Measurements from ENCODE around the gene UBAC2.
"Not testable (repeated sequence)": the region's sequence is repeated elsewhere in the genome, so short reads cannot be mapped to it uniquely, and the experiment has no call there.

Gene UBAC2

GRCh38 chr13:99396446-99396845, 195.8 kb downstream of the UBAC2 start:
- H3K27ac Mint-ChIP-seq: no peak overlapping the region
- H3K36me3 Mint-ChIP-seq: no peaks in the 10 kb centered on the region
- H3K9me3 Mint-ChIP-seq: no peaks in the 10 kb centered on the region
- H3K4me1 Mint-ChIP-seq: peaks cover 21% of the 10 kb centered on the region
- no peak for DNase-seq
- H3K4me3 Mint-ChIP-seq: no peak overlapping the region
- no peaks in the 10 kb centered on the region for H3K27me3 Mint-ChIP-seq
- CTCF ChIA-PET: interaction anchor here (0.6 to 2.9 kb wide), 2 partner anchors 32 to 40 kb away, joined by 4 to 12 read pairs; no protein-coding TSS in a partner anchor

GRCh38 chr13:99398071-99398470, 197.4 kb downstream of the UBAC2 start:
- H3K27me3 Mint-ChIP-seq: no peaks in the 10 kb centered on the region
- H3K4me1 Mint-ChIP-seq: peaks cover 16% of the 10 kb centered on the region
- no peaks in the 10 kb centered on the region for H3K36me3 Mint-ChIP-seq
- no peak overlapping the region for H3K4me3 Mint-ChIP-seq
- H3K27ac Mint-ChIP-seq: no peak overlapping the region
- H3K9me3 Mint-ChIP-seq: peaks cover 11% of the 10 kb centered on the region
- CTCF ChIA-PET: interaction anchor here (0.6 to 2.4 kb wide), 5 partner anchors 11 to 64 kb away, joined by 3 to 7 read pairs (median 4); no protein-coding TSS in a partner anchor
- DNase-seq: no peak

DNA sequence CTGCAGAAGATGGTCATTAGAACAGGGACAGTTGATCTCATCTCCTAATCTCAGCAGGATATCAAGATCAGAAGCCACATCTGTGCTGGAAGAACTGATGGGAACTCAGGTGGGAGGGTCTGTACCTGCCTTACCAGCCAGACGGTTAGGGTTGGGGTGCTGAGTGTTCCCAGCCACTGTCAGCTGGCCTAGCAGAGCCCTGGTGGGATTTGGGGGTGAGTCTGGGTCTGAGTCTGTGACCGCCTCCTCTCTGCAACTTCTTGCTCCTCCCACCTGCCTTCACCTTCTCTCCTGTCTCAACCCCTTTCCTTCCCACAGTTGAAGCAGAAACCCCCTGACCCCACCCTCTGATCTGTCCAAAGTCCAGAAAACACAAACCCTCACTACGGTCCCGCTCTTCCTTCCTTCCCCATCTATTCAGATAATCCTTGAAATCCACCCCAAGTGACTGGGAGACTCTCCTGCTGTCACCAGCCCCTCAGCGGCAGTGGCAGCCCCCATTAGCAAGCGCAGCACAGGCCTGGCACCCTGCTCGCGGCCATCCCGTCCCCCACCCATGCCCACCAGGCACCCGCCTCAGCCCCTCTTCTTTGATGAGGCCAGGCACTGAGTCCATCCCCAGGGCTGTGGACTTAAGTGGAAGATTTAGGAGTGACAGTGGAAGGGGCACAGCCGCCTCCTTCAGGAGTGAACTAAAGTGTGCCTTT, 198.4 kb downstream of the UBAC2 start:
- CTCF ChIA-PET: interaction anchor here (1.3 to 2.4 kb wide), 3 partner anchors 12 to 37 kb away, joined by 3 to 7 read pairs (median 6); no protein-coding TSS in a partner anchor
- H3K4me1 Mint-ChIP-seq: peaks cover 21% of the 10 kb centered on the region
- H3K4me3 Mint-ChIP-seq: no peak overlapping the region
- no peaks in the 10 kb centered on the region for H3K36me3 Mint-ChIP-seq
- H3K9me3 Mint-ChIP-seq: peaks cover 11% of the 10 kb centered on the region
- H3K27me3 Mint-ChIP-seq: no peaks in the 10 kb centered on the region
- DNase-seq: no peak
- no peak overlapping the region for H3K27ac Mint-ChIP-seq

- DNase-seq: no peak
- Mint-ChIP-seq H3K27me3 (no peaks in the 10 kb centered on the region), H3K36me3 (no peaks in the 10 kb centered on the region), H3K4me1 (peaks cover 23% of the 10 kb centered on the region), H3K27ac (peak overlapping the region; percentile 64), H3K9me3 (peaks cover 11% of the 10 kb centered on the region), H3K4me3 (peak overlapping the region; percentile 42)
- CTCF ChIA-PET: interaction anchor here (2.4 kb wide), 1 partner anchor 12 kb away, joined by 7 read pairs; no protein-coding TSS in a partner anchor
Observed at GRCh38 chr13:99399623-99399974, 198.9 kb downstream of the UBAC2 start.

DNA sequence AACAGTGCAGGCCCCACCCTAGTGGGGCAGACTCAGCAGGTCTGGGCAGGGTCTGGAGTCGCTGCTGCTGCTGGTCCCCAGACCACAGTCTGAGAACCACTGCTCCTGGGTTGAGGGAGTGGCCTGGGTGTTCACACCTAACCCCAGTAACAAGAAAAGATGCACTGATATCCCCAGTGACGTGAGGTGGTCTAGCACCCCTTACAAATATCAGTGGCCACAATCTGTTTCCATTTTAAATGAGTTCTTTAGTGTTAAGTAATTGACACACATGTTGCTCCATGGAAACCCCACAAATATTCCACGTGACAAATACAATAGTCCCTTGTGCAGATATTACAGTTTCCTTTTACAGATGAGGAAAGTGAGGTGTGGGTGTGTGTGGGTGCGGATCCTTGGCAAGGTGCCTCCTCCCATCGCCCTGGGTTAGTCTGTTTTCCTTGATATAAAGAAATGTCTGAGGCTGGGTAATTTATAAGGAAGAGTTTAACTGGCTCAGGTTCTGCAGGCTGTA, 202.9 kb downstream of the UBAC2 start:
- peaks cover 4% of the 10 kb centered on the region for H3K27me3 Mint-ChIP-seq
- no peak for DNase-seq
- CTCF ChIA-PET: no interaction called here

GRCh38 chr13:99404005-99404755, 203.5 kb downstream of the UBAC2 start:
- H3K4me3 Mint-ChIP-seq: no peak overlapping the region
- CTCF ChIA-PET: interaction anchor here (1.2 kb wide), 1 partner anchor 16 kb away, joined by 4 read pairs; no protein-coding TSS in a partner anchor
- peaks cover 4% of the 10 kb centered on the region for H3K27me3 Mint-ChIP-seq
- DNase-seq: no peak
- H3K36me3 Mint-ChIP-seq: no peaks in the 10 kb centered on the region
- H3K9me3 Mint-ChIP-seq: peaks cover 12% of the 10 kb centered on the region
- H3K27ac Mint-ChIP-seq: no peak overlapping the region
- H3K4me1 Mint-ChIP-seq: peaks cover 34% of the 10 kb centered on the region

More for the DNA sequence above, 202.9 kb downstream of the UBAC2 start:
- H3K36me3 Mint-ChIP-seq: no peaks in the 10 kb centered on the region
- no peak overlapping the region for H3K27ac Mint-ChIP-seq
- peaks cover 11% of the 10 kb centered on the region for H3K9me3 Mint-ChIP-seq
- H3K4me1 Mint-ChIP-seq: peaks cover 36% of the 10 kb centered on the region
- H3K4me3 Mint-ChIP-seq: no peak overlapping the region

GRCh38 chr13:99405966-99406365, 205.3 kb downstream of the UBAC2 start:
- peaks cover 12% of the 10 kb centered on the region for H3K9me3 Mint-ChIP-seq
- no peak overlapping the region for H3K27ac Mint-ChIP-seq
- H3K36me3 Mint-ChIP-seq: peaks cover 2% of the 10 kb centered on the region

DNA sequence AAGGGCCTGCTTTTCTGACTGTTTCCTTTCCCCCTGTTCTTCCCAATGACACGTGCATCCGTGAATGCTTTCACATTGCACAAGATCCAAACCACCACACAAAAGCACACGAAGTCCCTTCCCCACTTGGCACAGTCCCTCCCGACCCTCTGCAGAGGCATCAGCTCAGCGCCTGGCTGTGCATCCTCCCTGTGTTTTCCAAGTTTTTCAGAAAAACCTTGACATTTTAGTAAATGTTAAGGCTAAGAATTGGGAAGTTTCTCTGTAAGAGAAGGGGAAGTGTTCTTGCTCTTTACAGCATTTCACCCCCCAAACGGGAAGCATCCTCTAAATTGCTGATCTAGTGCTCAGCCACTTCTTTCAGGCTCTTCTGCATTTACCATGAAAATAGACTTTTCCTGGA, 206.1 kb downstream of the UBAC2 start:
- Mint-ChIP-seq H3K27me3 (peaks cover 4% of the 10 kb centered on the region), H3K9me3 (peaks cover 10% of the 10 kb centered on the region), H3K4me1 (peaks cover 23% of the 10 kb centered on the region), H3K36me3 (peaks cover 4% of the 10 kb centered on the region), H3K4me3 (no peak overlapping the region), H3K27ac (no peak overlapping the region)
- CTCF ChIA-PET: interaction anchor here (1.2 kb wide), 1 partner anchor 137 kb away, joined by 3 read pairs; no protein-coding TSS in a partner anchor
- DNase-seq: no peak

More at GRCh38 chr13:99405966-99406365, 205.3 kb downstream of the UBAC2 start:
- Mint-ChIP-seq H3K27me3 (peaks cover 4% of the 10 kb centered on the region), H3K4me3 (no peak overlapping the region), H3K4me1 (peaks cover 22% of the 10 kb centered on the region)
- no peak for DNase-seq
- CTCF ChIA-PET: interaction anchor here (0.8 to 1.6 kb wide), 2 partner anchors 24 to 28 kb away, joined by 3 to 4 read pairs; no protein-coding TSS in a partner anchor

DNA sequence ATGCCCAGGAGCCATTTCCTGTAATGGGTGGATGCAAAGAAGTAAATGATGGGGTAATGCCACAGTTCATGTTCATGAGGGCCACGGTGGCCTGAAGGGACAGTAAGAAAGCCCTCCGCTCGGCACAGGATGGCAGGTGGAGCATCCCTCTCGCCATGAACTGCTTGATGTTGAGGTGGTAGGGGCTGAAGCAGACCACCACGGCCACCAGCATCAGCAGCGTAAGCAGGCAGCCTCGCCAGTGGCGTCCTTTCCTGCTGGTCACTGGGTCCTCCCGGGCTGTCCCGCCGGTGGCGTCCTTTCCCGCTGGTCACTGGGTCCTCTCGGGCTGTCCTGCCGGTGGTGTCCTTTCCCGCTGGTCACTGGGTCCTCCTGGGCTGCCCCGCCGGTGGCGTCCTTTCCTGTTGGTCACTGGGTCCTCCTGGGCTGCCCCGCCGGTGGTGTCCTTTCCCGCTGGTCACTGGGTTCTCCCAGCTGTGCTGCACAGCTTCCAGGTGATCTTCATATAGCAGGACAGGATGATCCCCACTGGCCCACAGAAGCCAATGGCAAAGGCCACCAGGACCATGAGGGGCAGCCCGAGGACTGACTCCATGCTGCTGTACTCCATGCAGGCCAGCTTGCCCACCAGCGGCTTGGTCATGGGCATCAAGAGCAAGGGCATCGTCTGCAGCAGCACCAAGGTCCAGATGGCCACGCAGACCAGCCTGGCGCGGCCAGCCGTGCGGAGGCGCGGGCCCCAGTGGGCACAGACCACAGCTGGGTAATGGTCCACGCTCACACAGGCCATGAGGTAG, 207.4 kb downstream of the UBAC2 start:
- no peak for DNase-seq

DNA sequence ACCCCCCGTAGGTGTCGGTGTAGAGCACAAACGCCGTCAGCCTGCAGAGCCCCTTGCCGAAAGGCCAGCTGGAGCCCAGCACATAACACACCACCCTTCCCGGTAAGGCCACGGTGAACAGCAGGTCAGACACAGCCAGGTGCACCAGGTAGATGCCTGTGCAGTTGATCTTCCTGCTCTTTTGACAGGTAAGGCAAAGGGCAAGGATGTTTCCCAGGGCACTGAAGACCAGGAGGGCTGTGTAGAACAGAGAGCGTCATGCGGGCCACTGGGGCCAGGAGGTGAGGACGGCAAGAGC, 208.0 kb downstream of the UBAC2 start:
- Mint-ChIP-seq H3K36me3 (peaks cover 7% of the 10 kb centered on the region), H3K4me1 (peaks cover 25% of the 10 kb centered on the region), H3K4me3 (no peak overlapping the region), H3K27ac (no peak overlapping the region), H3K27me3 (peaks cover 4% of the 10 kb centered on the region), H3K9me3 (peaks cover 8% of the 10 kb centered on the region)
- CTCF ChIA-PET: no interaction called here
- no peak for DNase-seq

More for the DNA sequence above, 207.4 kb downstream of the UBAC2 start:
- CTCF ChIA-PET: interaction anchor here (1.2 kb wide), 1 partner anchor 139 kb away, joined by 3 read pairs; no protein-coding TSS in a partner anchor
- H3K27ac Mint-ChIP-seq: no peak overlapping the region
- no peak overlapping the region for H3K4me3 Mint-ChIP-seq
- peaks cover 8% of the 10 kb centered on the region for H3K9me3 Mint-ChIP-seq
- peaks cover 4% of the 10 kb centered on the region for H3K27me3 Mint-ChIP-seq
- H3K4me1 Mint-ChIP-seq: peaks cover 26% of the 10 kb centered on the region
- peaks cover 7% of the 10 kb centered on the region for H3K36me3 Mint-ChIP-seq

DNA sequence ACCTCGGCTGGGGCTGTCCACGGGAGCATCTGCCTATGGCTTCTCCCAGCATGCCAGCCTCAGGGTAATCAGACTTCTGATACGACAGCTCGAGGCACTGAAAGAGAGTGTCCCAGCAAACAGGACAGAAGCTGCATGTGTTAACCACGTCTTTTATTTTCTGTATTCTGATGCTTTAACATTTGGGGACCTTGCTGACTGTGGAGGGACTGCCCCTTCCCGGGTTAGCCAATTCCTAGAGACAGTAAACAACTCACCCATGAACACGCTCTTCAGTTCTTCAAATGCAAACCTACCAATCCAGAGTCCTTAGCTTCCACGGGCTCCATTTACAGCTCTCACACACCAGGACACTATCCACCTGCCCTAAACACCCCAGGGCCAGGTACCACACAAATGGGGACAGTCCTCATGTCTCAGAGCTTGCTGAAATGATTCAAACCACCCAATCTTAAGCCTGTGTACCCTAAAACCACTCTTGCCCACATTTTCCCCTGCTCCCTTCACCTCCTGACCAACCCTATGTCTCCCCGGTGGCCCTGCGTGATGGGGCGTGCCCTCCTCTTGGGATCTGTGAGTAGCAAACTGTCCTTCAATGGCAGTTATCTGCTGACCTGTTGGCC, 208.9 kb downstream of the UBAC2 start:
- H3K27ac Mint-ChIP-seq, H3K36me3 Mint-ChIP-seq, H3K9me3 Mint-ChIP-seq, DNase-seq, H3K4me3 Mint-ChIP-seq, CTCF ChIA-PET, H3K27me3 Mint-ChIP-seq: not testable (repeated sequence)
- peaks cover 19% of the 10 kb centered on the region for H3K4me1 Mint-ChIP-seq

- H3K4me3 Mint-ChIP-seq, H3K9me3 Mint-ChIP-seq, H3K36me3 Mint-ChIP-seq, H3K27ac Mint-ChIP-seq, DNase-seq, H3K27me3 Mint-ChIP-seq: not testable (repeated sequence)
- peaks cover 18% of the 10 kb centered on the region for H3K4me1 Mint-ChIP-seq
- CTCF ChIA-PET: interaction anchor here (0.9 to 1.9 kb wide), 3 partner anchors 9 to 141 kb away, joined by 3 to 6 read pairs (median 4); no protein-coding TSS in a partner anchor
Observed at GRCh38 chr13:99410646-99411475, 210.2 kb downstream of the UBAC2 start.

DNA sequence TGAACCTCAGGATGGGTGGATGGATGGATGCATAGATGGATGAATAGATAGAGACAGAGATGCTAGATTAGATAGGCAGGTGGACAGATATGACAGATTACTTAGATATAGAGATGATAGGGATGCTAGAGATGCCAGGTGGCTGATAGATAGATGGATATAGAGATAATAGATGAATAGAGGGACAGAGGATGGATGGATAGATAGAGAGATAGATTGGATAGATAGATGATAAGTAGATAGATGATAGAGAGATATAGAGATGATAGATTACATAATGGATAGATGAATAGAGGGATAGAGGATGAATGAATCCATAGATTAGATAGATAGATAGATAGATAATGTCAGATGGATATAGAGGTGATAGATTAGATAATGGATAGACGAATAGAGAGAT, 212.2 kb downstream of the UBAC2 start:
- H3K9me3 Mint-ChIP-seq: peaks cover 8% of the 10 kb centered on the region
- no peak overlapping the region for H3K4me3 Mint-ChIP-seq
- DNase-seq: no peak
- H3K27ac Mint-ChIP-seq: no peak overlapping the region
- CTCF ChIA-PET: interaction anchor here (0.7 to 2.9 kb wide), 6 partner anchors 23 to 146 kb away, joined by 4 to 17 read pairs (median 6); no protein-coding TSS in a partner anchor
- H3K36me3 Mint-ChIP-seq: peaks cover 7% of the 10 kb centered on the region
- peaks cover 6% of the 10 kb centered on the region for H3K4me1 Mint-ChIP-seq
- peaks cover 14% of the 10 kb centered on the region for H3K27me3 Mint-ChIP-seq

Data from activated naive CD4-positive, alpha-beta T cell treated with anti-CD3 and anti-CD28 coated beads, Interleukin-2, amount 10 ng/mL, durations not matched to agents 7 days and 5 days (primary cell).